GM19438 (cell line): Measurements from ENCODE around the gene FAM25G.

ENCODE experiments used
- ATAC-seq: cut with Tn5 transposase; IDR thresholded peaks from one replicate; pipeline ENCODE4 v1.9.1; 2021; ENCODE audit warnings: low read depth; ENCODE audit not compliant: unreplicated experiment

Gene FAM25G

DNA sequence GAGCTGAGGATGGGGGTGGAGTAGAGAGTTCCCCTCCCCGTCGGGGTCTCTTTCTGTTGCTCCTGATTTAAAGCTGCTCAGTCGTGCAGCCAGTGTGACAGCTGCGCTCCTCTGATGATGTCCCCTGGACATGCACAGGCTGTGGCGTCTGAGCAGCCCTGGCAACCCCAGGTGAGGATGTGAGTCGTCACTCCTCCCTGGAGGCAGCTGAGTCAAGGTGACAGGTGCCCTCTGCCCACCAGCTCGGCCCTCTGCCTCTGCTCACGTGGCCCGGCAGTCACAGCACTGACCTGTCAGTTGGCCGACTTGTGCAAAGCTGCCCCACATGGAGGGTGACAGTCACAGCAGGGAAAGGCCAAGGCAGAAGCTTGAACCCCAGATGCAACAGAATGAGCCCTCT lies 41.5 kb downstream of the FAM25G start:
- no peak for ATAC-seq

DNA sequence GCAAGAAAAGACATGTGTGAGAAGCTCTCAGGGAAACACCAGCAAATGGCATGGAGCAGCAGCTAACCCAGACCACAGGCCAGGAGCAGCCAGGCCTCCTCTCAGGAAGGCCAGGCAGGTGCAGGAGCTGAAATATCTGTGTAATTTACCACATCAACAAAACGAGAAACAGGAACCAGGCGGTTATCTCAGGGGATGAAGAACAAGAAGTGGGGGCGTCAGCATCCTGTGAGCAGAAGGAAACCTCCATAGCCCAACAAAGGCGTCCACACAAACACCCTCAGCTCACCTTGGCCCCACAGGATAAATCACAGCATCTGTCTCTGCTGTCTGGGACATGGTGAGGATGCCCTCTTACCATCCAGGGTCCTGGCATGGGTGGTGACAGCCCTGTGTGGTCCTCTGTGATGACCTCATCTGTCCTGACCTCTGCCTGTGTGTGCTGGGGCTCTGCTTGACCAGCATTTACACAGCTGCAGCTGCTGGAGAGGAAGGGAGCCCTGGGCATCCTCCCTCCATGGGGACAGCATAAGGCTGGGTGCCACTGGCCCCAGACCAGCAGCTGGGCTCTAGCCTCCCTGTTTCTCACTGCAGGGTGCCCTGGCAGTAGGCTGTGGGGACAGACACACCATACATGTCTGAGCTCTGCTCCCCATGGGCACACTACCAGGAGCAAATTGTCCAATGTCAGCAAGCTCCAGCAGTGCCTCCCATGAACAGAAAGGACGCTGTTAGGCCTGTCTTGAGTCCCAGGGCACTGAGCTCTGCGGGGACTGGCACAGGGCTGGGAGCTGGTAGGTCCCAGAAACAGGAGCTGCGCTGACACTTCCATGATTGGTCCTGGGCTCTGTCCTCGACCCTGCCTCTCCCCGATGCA lies 42.2 kb downstream of the FAM25G start:
- no peak for ATAC-seq

GRCh38 chr10:47447705-47448104 lies 43.8 kb downstream of the FAM25G start:
- no peak for ATAC-seq

DNA sequence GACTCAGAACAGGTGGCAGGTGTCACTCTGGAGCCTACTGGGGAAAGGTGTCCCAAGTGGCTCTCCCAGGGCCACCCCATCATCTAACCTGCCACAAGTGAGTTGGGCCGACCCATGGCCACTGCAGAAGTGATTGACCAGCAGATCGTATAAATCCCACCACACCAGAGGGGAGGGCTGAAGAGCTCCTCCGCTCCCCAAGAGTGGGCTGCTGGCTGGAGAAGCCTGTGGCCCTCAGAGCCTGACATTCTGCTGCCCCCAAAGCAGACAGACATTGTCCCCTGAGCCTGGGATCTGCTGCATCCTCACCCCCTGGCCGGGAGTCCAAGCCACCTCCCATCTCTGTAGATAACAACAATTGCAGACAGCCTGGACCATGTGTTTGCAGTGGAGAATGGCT lies 44.3 kb downstream of the FAM25G start:
- ATAC-seq, result no peak

- ATAC-seq, result no peak
Measured at GRCh38 chr10:47445720-47446119, 45.8 kb downstream of the FAM25G start.

DNA sequence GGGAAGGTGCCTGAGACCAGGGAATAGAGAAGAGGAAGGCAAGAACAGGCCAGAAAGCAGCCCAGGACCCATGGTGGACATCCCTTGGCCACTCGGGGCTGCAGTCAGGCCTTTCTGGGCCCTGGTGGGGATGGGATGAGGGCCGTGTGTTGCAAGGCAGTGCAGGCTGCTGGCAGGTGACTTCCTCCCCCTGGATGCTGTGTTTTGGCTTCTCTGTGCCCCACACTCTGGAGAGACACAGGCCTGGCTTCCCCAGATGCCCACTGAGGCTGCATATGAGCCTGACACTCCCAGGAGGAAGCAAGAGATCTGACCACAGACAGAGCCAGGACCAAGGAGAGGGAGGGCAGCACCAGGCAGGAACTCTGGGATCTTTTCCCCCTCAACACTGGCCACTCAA lies 47.5 kb downstream of the FAM25G start:
- ATAC-seq, result no peak

GRCh38 chr10:47443145-47443544 lies 48.4 kb downstream of the FAM25G start:
- ATAC-seq, result no peak

- ATAC-seq, result no peak
Measured at GRCh38 chr10:47442351-47442750, 49.1 kb downstream of the FAM25G start.

- no peak for ATAC-seq
Measured at GRCh38 chr10:47441938-47442337, 49.6 kb downstream of the FAM25G start.

DNA sequence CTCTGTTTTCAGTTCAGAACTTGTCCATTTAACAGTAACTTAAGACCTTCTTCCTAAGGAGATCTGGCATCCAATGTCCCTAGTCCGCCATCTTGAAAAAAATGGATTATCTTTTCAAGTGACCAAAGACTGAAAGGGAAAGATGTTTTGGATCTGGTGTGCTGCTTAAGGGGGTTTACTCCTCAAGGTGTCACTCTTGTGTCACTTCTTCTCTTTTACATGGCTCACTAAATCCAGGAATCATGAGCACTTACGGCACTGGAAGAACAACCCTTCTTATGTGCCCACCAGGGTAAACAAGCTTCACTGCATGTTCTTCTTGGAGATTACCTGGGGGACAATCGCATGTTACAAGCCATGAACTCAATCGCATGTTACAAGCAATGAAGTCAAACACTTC lies 51.3 kb downstream of the FAM25G start:
- ATAC-seq, result no peak

DNA sequence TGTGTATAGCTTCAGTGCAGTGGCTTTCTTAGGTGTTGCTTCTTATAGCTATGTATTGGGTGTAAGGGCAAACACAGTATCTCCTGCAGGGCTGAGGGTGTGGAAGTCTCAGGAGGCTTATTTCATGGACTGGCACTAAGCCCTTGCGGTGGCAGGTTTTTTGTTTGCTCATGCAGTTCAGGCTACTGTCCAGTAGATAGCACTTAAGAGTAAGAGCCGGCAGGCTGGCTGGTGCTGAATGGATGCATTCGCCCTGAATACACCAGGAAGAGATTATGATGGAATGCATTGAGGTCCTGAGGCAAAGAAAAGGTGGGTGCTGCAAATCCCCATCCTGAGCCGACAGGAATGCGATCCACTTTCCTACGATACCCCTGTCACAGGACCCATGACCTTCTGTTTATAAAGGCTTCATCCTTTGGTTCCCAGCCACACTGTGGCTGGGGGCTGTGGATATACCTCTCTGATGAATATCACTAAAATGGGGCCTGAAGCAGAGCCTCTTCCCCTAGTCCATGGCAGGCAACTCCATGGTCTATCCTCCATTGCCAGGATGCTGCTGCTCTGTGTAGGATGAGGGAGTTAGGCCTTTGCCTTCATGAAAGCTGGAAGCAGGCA lies 52.5 kb downstream of the FAM25G start:
- ATAC-seq, result no peak
